Fibroblast of the aortic adventitia (primary cell): Measurements from ENCODE around the gene ELP4. TPM values are rescaled to one million over a fixed set of nuclear protein-coding genes. Genes with fewer than 3 reads are reported as not detected.

ENCODE experiments used
- DNase-seq: peaks from one replicate; pipeline ENCODE4 v3.0.0-alpha.2; 2010; ENCODE audit warnings: low read depth
- H3K4me3 ChIP-seq: 2 replicates; pipeline ENCODE4 v1.5.1; 2011; ENCODE audit warnings: low read depth, mild to moderate bottlenecking, control low read depth, low read length, moderate library complexity
- CTCF ChIP-seq: IDR thresholded peaks from 2 replicates; pipeline ENCODE4 v1.5.1; 2011; ENCODE audit warnings: mild to moderate bottlenecking, low read length, control low read depth, inconsistent platforms; ENCODE audit not compliant: insufficient read depth
- total RNA-seq: library from RNA; depleted of rRNA; stranded (reverse); fragments of >200 nt; gene quantifications from 2 replicates; pipeline ENCODE4 v1.2.3, GENCODE V29; 2012; ENCODE audit warnings: low replicate concordance

The ELP4 gene
- total RNA-seq, 1 donor = 23.0 TPM

- TF ChIP-seq CTCF = no peak
- DNase-seq = no peak
- no peak overlapping the region for H3K4me3 ChIP-seq
These were observed 298.5 kb downstream of the ELP4 start for GRCh38 chr11:31807799-31808667.

- no peak overlapping the region for H3K4me3 ChIP-seq
- TF ChIP-seq CTCF = no peak
- DNase-seq = no peak
These were observed 299.4 kb downstream of the ELP4 start for GRCh38 chr11:31808721-31809540.

GRCh38 chr11:31809541-31809856, 299.9 kb downstream of the ELP4 start:
- no peak overlapping the region for H3K4me3 ChIP-seq
- DNase-seq = no peak
- TF ChIP-seq CTCF = no peak

- no peak for TF ChIP-seq CTCF
- peak; percentile 40 for DNase-seq
These were observed 300.6 kb downstream of the ELP4 start for GRCh38 chr11:31809857-31810778.

GRCh38 chr11:31810779-31811647, 301.4 kb downstream of the ELP4 start, which contains the start of gene PAX6:
PAX6 (minus strand) TSS chr11:31811322; CDS start chr11:31806411, 4,911 bp downstream.
- DNase-seq = peak; percentile 45
- peak within 1 kb of the TSS; percentile 58 for H3K4me3 ChIP-seq
- no peak for TF ChIP-seq CTCF

More at GRCh38 chr11:31809857-31810778, 300.6 kb downstream of the ELP4 start:
- H3K4me3 ChIP-seq = peak overlapping the region; percentile 58
